ENCODE measurements around the gene C6orf58.
"Not testable (repeated sequence)": the region's sequence is repeated elsewhere in the genome, so short reads cannot be mapped to it uniquely, and the experiment has no call there.

Gene C6orf58

GRCh38 chr6:127592964-127593363 lies 16.0 kb downstream of the C6orf58 start:
- DNase-seq, result no peak

GRCh38 chr6:127593456-127593855 lies 16.5 kb downstream of the C6orf58 start:
- not testable (repeated sequence) for DNase-seq

- no peak for DNase-seq
Measured at GRCh38 chr6:127606131-127606562, 29.2 kb downstream of the C6orf58 start.

GRCh38 chr6:127608554-127609270 lies 31.7 kb downstream of the C6orf58 start:
- DNase-seq, result no peak

GRCh38 chr6:127618729-127619128 lies 41.8 kb downstream of the C6orf58 start:
- no peak for DNase-seq

- no peak for DNase-seq
Measured at GRCh38 chr6:127630800-127631199, 53.8 kb downstream of the C6orf58 start.

GRCh38 chr6:127634178-127634577 lies 57.2 kb downstream of the C6orf58 start:
- no peak for DNase-seq

- DNase-seq, result no peak
Measured at GRCh38 chr6:127635091-127635490, 58.1 kb downstream of the C6orf58 start.

- no peak for DNase-seq
Measured at GRCh38 chr6:127637830-127638409, 60.9 kb downstream of the C6orf58 start.
